ENCODE results near the gene RASA3. TPM values are rescaled to one million over a fixed set of nuclear protein-coding genes. Genes with fewer than 3 reads are reported as not detected.

RASA3 gene
- total and polyA plus RNA-seq, 12 donors: 6.8 to 16.9 (median 10.3) TPM

GRCh38 chr13:113967729-113968462 lies 164.5 kb downstream of the RASA3 start:
- Histone ChIP-seq H3K27me3 (no peaks in the 10 kb centered on the region), H3K4me1 (peaks cover 3 to 16% (median 8%) of the 10 kb centered on the region in 9 donors), H3K36me3 (no peaks in the 10 kb centered on the region), H3K27ac (no peak overlapping the region), H3K9me3 (no peaks in the 10 kb centered on the region), H3K4me3 (no peak overlapping the region)
- no peak for TF ChIP-seq CTCF (IDR thresholded peaks at IDR 0.05)
- ATAC-seq: peak in 1 of 8 donors; percentile 16
- WGBS, 2 donors: 75 to 83% methylated on average over 20 of the region's 20 CpGs
- intact Hi-C loops (cut with DNase I): loop anchor here in 1 of 10 donors (5.0 kb wide), 1 partner anchor 259 kb away; no protein-coding TSS in a partner anchor
- no peak for DNase-seq

DNA sequence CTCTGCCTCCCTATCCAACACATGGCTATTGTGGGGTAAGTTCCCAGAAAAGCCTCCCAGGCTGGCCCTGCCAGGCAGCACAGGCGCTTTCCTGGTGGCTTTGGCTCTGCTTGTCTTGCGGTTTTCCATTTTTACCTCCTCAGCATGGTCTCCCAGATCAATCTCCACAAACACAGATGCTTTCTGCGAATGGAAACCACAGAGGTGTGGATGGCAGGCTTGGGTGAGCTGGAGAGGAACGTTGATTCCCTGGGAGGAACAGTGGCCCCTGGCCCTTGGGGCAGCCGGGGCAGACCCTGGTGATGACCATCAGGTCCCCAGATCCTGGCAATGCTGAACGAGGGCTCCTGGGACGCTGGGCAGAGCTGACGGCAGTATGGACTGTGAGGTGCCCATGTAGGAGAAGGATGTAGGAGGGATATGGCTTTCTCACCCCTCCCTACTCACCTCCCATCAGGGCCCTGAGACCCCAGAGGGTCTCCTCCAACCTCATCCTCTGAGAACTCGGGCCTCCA lies 165.2 kb downstream of the RASA3 start:
- Histone ChIP-seq H3K27me3 (no peaks in the 10 kb centered on the region), H3K9me3 (no peaks in the 10 kb centered on the region), H3K27ac (no peak overlapping the region), H3K36me3 (no peaks in the 10 kb centered on the region), H3K4me1 (peaks cover 3 to 16% (median 8%) of the 10 kb centered on the region in 9 donors), H3K4me3 (no peak overlapping the region)
- DNase-seq: no peak
- intact Hi-C loops (cut with DNase I): loop anchor here in 1 of 10 donors (5.0 kb wide), 1 partner anchor 260 kb away; no protein-coding TSS in a partner anchor
- 94% methylated on average over 9 of the region's 9 CpGs for WGBS, 2 donors
- no peak for ATAC-seq
- no peak for TF ChIP-seq CTCF (IDR thresholded peaks at IDR 0.05)

GRCh38 chr13:113965968-113966884 lies 166.2 kb downstream of the RASA3 start:
- Histone ChIP-seq H3K27me3 (no peaks in the 10 kb centered on the region), H3K4me1 (peaks cover 2 to 11% (median 5%) of the 10 kb centered on the region in 9 donors), H3K9me3 (no peaks in the 10 kb centered on the region), H3K36me3 (no peaks in the 10 kb centered on the region), H3K4me3 (no peak overlapping the region), H3K27ac (no peak overlapping the region)
- intact Hi-C loops (cut with DNase I): loop anchor here in 1 of 10 donors (5.0 kb wide), 1 partner anchor 261 kb away; no protein-coding TSS in a partner anchor
- DNase-seq (no peak), ATAC-seq (no peak)
- no peak for TF ChIP-seq CTCF (IDR thresholded peaks at IDR 0.05)
- WGBS, 2 donors: 95 to 97% methylated on average over 5 of the region's 5 CpGs

- Histone ChIP-seq H3K4me3 (no peak overlapping the region), H3K27me3 (no peaks in the 10 kb centered on the region), H3K36me3 (no peaks in the 10 kb centered on the region), H3K4me1 (peaks cover 0 to 3% (median 0%) of the 10 kb centered on the region in 9 donors), H3K27ac (no peak overlapping the region), H3K9me3 (peaks cover 0 to 3% (median 0%) of the 10 kb centered on the region in 11 donors)
- DNase-seq: no peak
- ATAC-seq: no peak
- intact Hi-C loops (cut with DNase I): loop anchor here in 1 of 10 donors (5.0 kb wide), 1 partner anchor 262 kb away; no protein-coding TSS in a partner anchor
- TF ChIP-seq CTCF (IDR thresholded peaks at IDR 0.05): no peak
- 98 to 99% methylated on average over 2 of the region's 2 CpGs for WGBS, 2 donors
Observed at GRCh38 chr13:113965383-113965874, 167.0 kb downstream of the RASA3 start.

Data from heart right ventricle (tissue), 16 donors.